HFF-Myc (cell line): Measurements from ENCODE around the gene SETD6.

ENCODE experiments used
- DNase-seq: peaks from one replicate; pipeline ENCODE4 v3.0.0-alpha.2; 2011; ENCODE audit warnings: low read depth; ENCODE audit errors: extremely low read depth
- H3K4me3 ChIP-seq: replicated peaks from 2 replicates; pipeline ENCODE4 v1.5.1; 2011; ENCODE audit warnings: low read depth, mild to moderate bottlenecking, control low read depth, low read length
- CTCF ChIP-seq: IDR thresholded peaks from 2 replicates; pipeline ENCODE4 v1.5.1; 2012; ENCODE audit warnings: mild to moderate bottlenecking, low read depth, low read length, control low read depth; ENCODE audit errors: missing control alignments

Gene SETD6

GRCh38 chr16:58503863-58504688 lies 11.2 kb upstream of the SETD6 start:
- TF ChIP-seq CTCF: no peak
- no peak overlapping the region for H3K4me3 ChIP-seq
- no peak for DNase-seq

- no peak for TF ChIP-seq CTCF
- no peak for DNase-seq
- H3K4me3 ChIP-seq: no peak overlapping the region
These were observed 8.8 kb upstream of the SETD6 start for GRCh38 chr16:58506241-58507194.

GRCh38 chr16:58507195-58507962 lies 7.9 kb upstream of the SETD6 start:
- no peak for DNase-seq

GRCh38 chr16:58507963-58508670 lies 7.2 kb upstream of the SETD6 start:
- no peak overlapping the region for H3K4me3 ChIP-seq
- no peak for TF ChIP-seq CTCF
- DNase-seq: no peak

More at GRCh38 chr16:58507195-58507962, 7.9 kb upstream of the SETD6 start:
- no peak for TF ChIP-seq CTCF
- H3K4me3 ChIP-seq: no peak overlapping the region

- TF ChIP-seq CTCF: no peak
These were observed 6.6 kb upstream of the SETD6 start for GRCh38 chr16:58508671-58509251.

More at GRCh38 chr16:58508671-58509251, 6.6 kb upstream of the SETD6 start:
- no peak for DNase-seq
- no peak overlapping the region for H3K4me3 ChIP-seq
